ENCODE results near the gene LAIR2.

GRCh38 chr19:54484451-54484850 lies 18.2 kb upstream of the LAIR2 start:
- no peak for TF ChIP-seq CTCF (IDR thresholded peaks at IDR 0.05)
- no peak for TF ChIP-seq POLR2A (IDR thresholded peaks at IDR 0.05)

All from uterus (tissue), 2 donors.